GM18519 (cell line): ENCODE data around the gene ITIH3.
"Not testable (repeated sequence)": the region's sequence is repeated elsewhere in the genome, so short reads cannot be mapped to it uniquely, and the experiment has no call there.

ENCODE experiments used
- ATAC-seq: cut with Tn5 transposase; IDR thresholded peaks from one replicate; pipeline ENCODE4 v1.9.1; 2021; ENCODE audit warnings: mild to moderate bottlenecking, moderate library complexity; ENCODE audit not compliant: unreplicated experiment, low FRiP score

Gene ITIH3, protein sequence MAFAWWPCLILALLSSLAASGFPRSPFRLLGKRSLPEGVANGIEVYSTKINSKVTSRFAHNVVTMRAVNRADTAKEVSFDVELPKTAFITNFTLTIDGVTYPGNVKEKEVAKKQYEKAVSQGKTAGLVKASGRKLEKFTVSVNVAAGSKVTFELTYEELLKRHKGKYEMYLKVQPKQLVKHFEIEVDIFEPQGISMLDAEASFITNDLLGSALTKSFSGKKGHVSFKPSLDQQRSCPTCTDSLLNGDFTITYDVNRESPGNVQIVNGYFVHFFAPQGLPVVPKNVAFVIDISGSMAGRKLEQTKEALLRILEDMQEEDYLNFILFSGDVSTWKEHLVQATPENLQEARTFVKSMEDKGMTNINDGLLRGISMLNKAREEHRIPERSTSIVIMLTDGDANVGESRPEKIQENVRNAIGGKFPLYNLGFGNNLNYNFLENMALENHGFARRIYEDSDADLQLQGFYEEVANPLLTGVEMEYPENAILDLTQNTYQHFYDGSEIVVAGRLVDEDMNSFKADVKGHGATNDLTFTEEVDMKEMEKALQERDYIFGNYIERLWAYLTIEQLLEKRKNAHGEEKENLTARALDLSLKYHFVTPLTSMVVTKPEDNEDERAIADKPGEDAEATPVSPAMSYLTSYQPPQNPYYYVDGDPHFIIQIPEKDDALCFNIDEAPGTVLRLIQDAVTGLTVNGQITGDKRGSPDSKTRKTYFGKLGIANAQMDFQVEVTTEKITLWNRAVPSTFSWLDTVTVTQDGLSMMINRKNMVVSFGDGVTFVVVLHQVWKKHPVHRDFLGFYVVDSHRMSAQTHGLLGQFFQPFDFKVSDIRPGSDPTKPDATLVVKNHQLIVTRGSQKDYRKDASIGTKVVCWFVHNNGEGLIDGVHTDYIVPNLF

GRCh38 chr3:52794612-52795099 is at the start of gene ITIH3:
Gene ITIH3, plus strand, starts transcription at chr3:52794796. Its CDS starts 8 bp downstream, at chr3:52794804.
- no peak for ATAC-seq

- ATAC-seq = no peak
Observed at GRCh38 chr3:52752045-52752660, 42.4 kb upstream of the ITIH3 start.

- ATAC-seq = no peak
Observed at GRCh38 chr3:52754373-52754772, 40.2 kb upstream of the ITIH3 start.

DNA sequence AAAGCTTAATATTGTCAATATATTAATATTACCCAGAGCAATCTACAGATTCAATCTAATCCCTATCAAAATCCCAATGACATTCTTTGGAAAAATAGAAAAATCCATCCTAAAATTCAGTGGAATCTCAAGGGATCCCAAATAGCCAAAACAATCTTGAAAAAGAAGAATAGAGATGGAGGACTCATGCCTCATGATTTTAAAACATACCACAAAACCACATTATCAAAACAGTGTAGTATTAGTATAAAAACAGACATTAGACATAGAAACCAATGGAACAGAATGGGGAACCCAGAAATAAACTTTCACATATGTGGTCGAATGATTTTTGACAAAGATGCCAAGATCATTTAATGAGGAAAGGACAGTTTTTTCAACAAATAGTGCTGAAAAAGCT is 38.5 kb upstream of the ITIH3 start:
- ATAC-seq = no peak

GRCh38 chr3:52763466-52763865 is 31.1 kb upstream of the ITIH3 start:
- no peak for ATAC-seq

- ATAC-seq = no peak
Observed at GRCh38 chr3:52769786-52770455, 24.7 kb upstream of the ITIH3 start.

- peak; percentile 73 for ATAC-seq
Observed at GRCh38 chr3:52770496-52771333, 23.9 kb upstream of the ITIH3 start, which contains the start of gene NEK4. Gene NEK4, minus strand, starts transcription at chr3:52770940. Its CDS starts 194 bp downstream, at chr3:52770746.

- ATAC-seq = peak; percentile 4
Observed at GRCh38 chr3:52771334-52771681, 23.3 kb upstream of the ITIH3 start.

DNA sequence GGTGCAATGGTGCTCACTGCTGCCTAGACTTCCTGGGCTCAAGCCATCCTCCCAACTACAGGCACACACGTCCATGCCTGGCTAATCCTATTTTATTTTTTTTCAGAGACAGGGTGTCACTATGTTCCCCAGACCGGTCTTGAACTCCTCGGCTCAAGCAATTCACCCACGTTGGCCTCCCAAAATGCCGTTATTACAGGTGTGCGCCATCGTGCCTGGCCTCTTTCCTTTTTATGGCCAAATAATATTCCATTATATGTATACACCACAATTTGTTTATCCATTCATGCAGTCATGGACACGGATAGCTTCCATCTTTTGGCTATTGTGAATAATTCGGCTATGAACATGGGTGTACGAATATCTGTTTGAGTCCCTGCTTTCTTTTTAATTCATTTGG is 22.9 kb upstream of the ITIH3 start:
- no peak for ATAC-seq

- no peak for ATAC-seq
Observed at GRCh38 chr3:52773361-52774065, 21.1 kb upstream of the ITIH3 start.

- ATAC-seq = no peak
Observed at GRCh38 chr3:52774066-52774713, 20.4 kb upstream of the ITIH3 start.

DNA sequence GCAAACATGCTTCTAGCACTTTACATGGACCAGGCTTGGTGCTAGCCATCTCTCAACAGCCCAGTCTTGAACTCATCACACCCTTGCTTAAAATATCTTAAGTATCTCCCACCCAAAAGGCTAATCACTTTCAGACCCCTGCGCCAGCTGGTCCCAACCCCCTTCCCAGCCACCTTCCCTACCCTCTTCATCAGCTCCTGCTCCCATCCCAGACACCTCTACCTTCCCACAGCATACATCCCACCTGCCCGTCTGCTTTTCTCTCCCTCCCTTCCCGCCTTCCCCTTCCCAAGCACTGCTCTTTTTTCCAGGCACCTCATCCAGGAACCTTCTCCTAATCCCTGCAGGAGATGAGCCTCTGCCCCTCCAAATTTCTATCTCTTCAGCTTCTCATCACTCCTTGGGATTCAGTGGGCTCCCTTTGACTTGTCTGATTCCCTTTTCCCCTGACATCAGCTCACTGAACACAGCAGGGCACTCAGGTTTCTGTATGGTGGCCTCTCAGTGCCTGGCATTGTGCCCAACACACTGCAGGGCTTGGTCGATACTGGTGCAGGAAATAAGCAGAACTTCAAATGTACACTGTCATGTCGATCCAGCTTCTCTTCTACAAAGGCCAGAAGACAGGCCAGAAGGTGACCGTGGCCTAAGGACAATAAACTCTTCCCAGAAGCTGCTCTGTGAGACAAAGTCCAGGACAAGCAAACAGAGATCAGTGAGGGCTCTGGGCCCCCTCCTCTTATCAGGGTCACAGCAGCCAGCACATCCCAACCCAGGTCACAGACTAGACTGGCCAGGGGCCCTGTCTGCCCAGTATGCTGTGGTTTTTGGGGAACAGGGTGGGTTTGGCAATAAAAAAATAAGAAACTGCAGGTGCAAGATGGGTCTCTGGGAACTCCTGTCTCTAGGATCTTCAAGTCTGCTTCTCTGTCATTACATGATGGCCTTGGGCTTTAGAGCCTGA is 19.4 kb upstream of the ITIH3 start:
- no peak for ATAC-seq

DNA sequence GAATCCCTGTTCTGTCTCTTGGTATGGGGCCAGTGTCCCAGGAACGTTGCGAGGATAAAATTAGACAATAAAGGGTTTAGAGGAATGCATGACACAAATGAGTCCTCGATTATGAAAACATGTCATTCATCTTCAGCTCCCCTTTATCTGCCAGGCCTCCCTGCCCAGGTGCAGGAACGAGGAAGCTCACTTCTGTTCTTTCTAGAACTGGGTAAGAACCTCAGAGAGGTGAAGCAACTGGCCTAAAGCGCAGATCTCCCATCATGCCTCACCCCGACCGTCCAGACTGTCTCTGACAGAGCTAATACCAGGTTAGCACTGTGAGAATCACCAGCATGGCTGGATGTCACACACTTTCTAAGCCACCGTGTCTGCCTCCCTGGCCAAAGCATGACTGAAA is 18.7 kb upstream of the ITIH3 start:
- ATAC-seq = no peak

DNA sequence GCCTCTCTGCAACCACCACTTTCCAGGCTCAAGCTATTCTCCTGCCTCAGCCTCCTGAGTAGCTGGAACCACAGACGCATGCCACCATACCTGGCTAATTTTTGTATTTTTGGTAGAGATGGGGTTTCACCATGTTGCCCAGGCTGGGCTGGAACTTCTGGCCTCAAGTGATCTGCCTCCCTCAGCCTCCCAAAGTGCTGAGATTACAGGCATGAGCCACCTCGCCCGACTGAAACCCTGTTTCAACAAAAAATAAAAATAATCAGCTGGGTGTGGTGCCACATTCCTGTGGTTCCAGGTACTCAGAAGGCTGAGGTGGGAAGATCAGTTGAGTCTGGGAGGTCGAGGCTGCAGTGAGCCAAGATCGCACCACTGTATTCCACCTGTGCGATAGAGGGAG is 18.1 kb upstream of the ITIH3 start:
- ATAC-seq = not testable (repeated sequence)

DNA sequence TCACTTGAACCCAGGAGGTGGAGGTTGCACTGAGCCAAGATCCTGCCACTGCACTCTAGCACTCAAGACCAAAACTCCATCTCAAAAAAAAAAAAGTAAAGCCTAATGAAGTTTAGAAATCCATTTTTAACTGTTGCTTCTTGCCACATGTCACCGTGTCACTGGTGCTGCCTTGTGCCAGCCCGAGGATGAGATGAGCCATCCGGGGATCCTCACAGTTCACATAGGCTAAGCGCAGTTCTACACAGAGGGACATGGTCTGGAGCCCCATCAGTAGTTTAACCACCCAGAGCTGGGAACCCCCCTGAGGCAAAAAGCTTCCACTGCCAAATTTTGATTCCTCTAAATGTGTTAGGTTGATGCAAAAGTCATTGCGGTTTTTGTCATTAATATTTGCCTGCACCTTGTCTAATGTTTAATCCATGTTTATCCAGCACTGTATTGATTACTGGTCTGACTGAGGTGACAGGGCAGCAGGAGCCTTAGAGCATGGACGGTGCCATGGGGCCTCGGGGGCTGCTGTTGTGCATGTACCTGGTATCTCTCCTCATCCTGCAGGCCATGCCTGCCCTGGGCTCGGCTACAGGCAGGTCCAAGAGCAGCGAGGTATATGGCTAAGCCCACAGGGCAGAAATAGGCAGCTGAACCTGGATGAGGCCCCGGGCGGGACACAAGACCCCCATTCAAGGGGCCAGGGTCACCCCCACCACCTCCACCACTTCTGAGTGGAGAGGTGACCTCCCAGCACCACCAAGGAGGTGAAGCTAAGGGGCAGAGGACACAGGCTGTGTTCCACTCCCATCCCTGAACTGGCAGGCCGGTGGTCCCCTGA is 17.3 kb upstream of the ITIH3 start, which contains the start of gene ITIH1:
Gene ITIH1, plus strand, starts transcription at position 473 of the 832 bp plus-strand sequence. Its CDS starts 17 bp downstream, at position 490.
- no peak for ATAC-seq
